ENCODE measurements around the gene FOXD2. TPM values are rescaled to one million over a fixed set of nuclear protein-coding genes. Genes with fewer than 3 reads are reported as not detected.

Gene FOXD2
- total and polyA plus RNA-seq, 2 of the 4 experiments (the other 2 are of a cell fraction) = under 0.01 to 0.03 TPM

GRCh38 chr1:47418681-47419325 is 19.0 kb upstream of the FOXD2 start:
- H3K14ac ChIP-seq (replicated peaks; ENCODE audit: low read depth, low read length) = no peak overlapping the region
- H3K18ac ChIP-seq (ENCODE audit: low read depth, low read length) = no peak overlapping the region
- no peak overlapping the region for H2AFZ ChIP-seq (replicated peaks; ENCODE audit: low read length, poor library complexity)
- dilution Hi-C loops (cut with HindIII; ENCODE audit: low sequenced_read_pairs, unreplicated experiment) = no loop called here
- no peak overlapping the region for H3K9ac ChIP-seq (ENCODE audit: low read depth, low read length)
- no peak overlapping the region for H2BK5ac ChIP-seq (ENCODE audit: low read depth, low read length, poor library complexity, severe bottlenecking)
- WGBS, 2 experiments (ENCODE audit: extremely low coverage in 2 of 2, insufficient read length in 1 of 2) = 89% methylated on average over 2 of the region's 6 CpGs; no CpG with 5 or more reads in 1 of the 2 experiments
- CTCF ChIA-PET = interaction anchor here (1.1 to 1.3 kb wide), 2 partner anchors 30 to 307 kb away, joined by 3 to 6 read pairs; no protein-coding TSS in a partner anchor
- no peak overlapping the region for H2AK9ac ChIP-seq (replicated peaks; ENCODE audit: low read depth, low read length, poor library complexity)
- no peak overlapping the region for H3K23ac ChIP-seq (ENCODE audit: low read depth, low read length)
- in situ Hi-C loops (cut with MboI; ENCODE audit: low sequenced_read_pairs) = no loop called here
- no peak overlapping the region for H3K4me2 ChIP-seq (ENCODE audit: low read depth, low read length)
- no peak overlapping the region for H2BK120ac ChIP-seq (ENCODE audit: low read depth, low read length)
- peaks cover 48% of the 10 kb centered on the region for H3K27me3 ChIP-seq (ENCODE audit: control insufficient read depth, insufficient read depth, low read length)
- H3K79me1 ChIP-seq (ENCODE audit: low read depth in 1 of 2, low read length in 2 of 2) = no peaks in the 10 kb centered on the region
- no peak overlapping the region for H3K4me3 ChIP-seq (ENCODE audit: insufficient read depth, low read depth, low read length)
- DNase-seq (peak; percentile 20), ATAC-seq (ENCODE audit: low read depth) (no peak)
- intact Hi-C loops (cut with micrococcal nuclease) = no loop called here
- no peaks in the 10 kb centered on the region for H3K4me1 ChIP-seq (ENCODE audit: control insufficient read depth, insufficient read depth, low read length)
- no peaks in the 10 kb centered on the region for H3K36me3 ChIP-seq (ENCODE audit: control insufficient read depth, insufficient read depth, low read length)
- H2AK5ac ChIP-seq (ENCODE audit: low read depth, low read length) = no peak overlapping the region
- no peak overlapping the region for H3K56ac ChIP-seq (ENCODE audit: extremely low read depth, insufficient read depth, low read length)
- H4K5ac ChIP-seq (ENCODE audit: low read depth, low read length) = no peak overlapping the region
- no peak overlapping the region for H3K4ac ChIP-seq (ENCODE audit: low read depth, low read length)
- no peak overlapping the region for H2BK15ac ChIP-seq (ENCODE audit: low read depth, low read length)
- POLR2A ChIA-PET (ENCODE audit: unreplicated experiment) = no interaction called here
- H4K91ac ChIP-seq (ENCODE audit: insufficient read depth, low read depth, low read length) = no peak overlapping the region
- H4K20me1 ChIP-seq (ENCODE audit: insufficient read depth, low read length) = peaks cover 2% of the 10 kb centered on the region; the same call in 1 of the 2 replicates
- BruUV-seq (replicated peaks) = no TSS peak
- no peak overlapping the region for H2BK20ac ChIP-seq (ENCODE audit: low read depth, low read length)
- H3K9me3 ChIP-seq (ENCODE audit: control insufficient read depth, insufficient read depth, low read length) = no peaks in the 10 kb centered on the region
- no peak for TF ChIP-seq RFX5 (IDR thresholded peaks at IDR 0.05; ENCODE audit: low read depth, low read length)
- no peak for TF ChIP-seq BHLHE40 (IDR thresholded peaks at IDR 0.05; ENCODE audit: low read depth, low read length)
- H4K8ac ChIP-seq (ENCODE audit: low read depth in 2 of 2, low read length in 2 of 2) = no peak overlapping the region
- no peaks in the 10 kb centered on the region for H3K9me1 ChIP-seq (ENCODE audit: insufficient read depth, low read length)
- H3K27ac ChIP-seq (ENCODE audit: insufficient read depth, low read length) = no peak overlapping the region

Measured in IMR-90 (cell line).